Ramos (cell line): ENCODE measurements around the gene PRSS35.
"Not testable (repeated sequence)": the region's sequence is repeated elsewhere in the genome, so short reads cannot be mapped to it uniquely, and the experiment has no call there.

Source experiments
- in situ Hi-C: fragments of 300-500 bp; cut with MboI; formaldehyde crosslinking; loops from one replicate; pipeline ENCODE4 v1.14.3; 2022; ENCODE audit warnings: low sequenced_read_pairs; ENCODE audit not compliant: unreplicated experiment

Gene PRSS35

GRCh38 chr6:83511901-83512681, at the start of gene PRSS35:
TSS of gene PRSS35 (plus strand) at chr6:83512534. CDS start at chr6:83523442, 10,908 bp downstream.
- in situ Hi-C loops: loop anchor here (25.0 kb wide), 1 partner anchor 1250 kb away; no protein-coding TSS in a partner anchor

GRCh38 chr6:83463886-83464285, 48.4 kb upstream of the PRSS35 start:
- in situ Hi-C loops: no loop called here

GRCh38 chr6:83464381-83465140, 47.8 kb upstream of the PRSS35 start:
- in situ Hi-C loops: no loop called here

GRCh38 chr6:83466328-83466727, 46.0 kb upstream of the PRSS35 start:
- in situ Hi-C loops: no loop called here

- in situ Hi-C loops: no loop called here
Measured at GRCh38 chr6:83467620-83468036, 44.7 kb upstream of the PRSS35 start.

GRCh38 chr6:83470001-83470400, 42.3 kb upstream of the PRSS35 start:
- in situ Hi-C loops: no loop called here

- in situ Hi-C loops: no loop called here
Measured at GRCh38 chr6:83470587-83470986, 41.7 kb upstream of the PRSS35 start.

- in situ Hi-C loops: no loop called here
Measured at GRCh38 chr6:83472767-83473166, 39.6 kb upstream of the PRSS35 start.

- in situ Hi-C loops: no loop called here
Measured at GRCh38 chr6:83474309-83474708, 38.0 kb upstream of the PRSS35 start.

- in situ Hi-C loops: no loop called here
Measured at GRCh38 chr6:83476971-83477370, 35.4 kb upstream of the PRSS35 start.

- in situ Hi-C loops: no loop called here
Measured at GRCh38 chr6:83479389-83479788, 32.9 kb upstream of the PRSS35 start.

GRCh38 chr6:83480470-83480869, 31.9 kb upstream of the PRSS35 start:
- in situ Hi-C loops: no loop called here

- in situ Hi-C loops: not testable (repeated sequence)
Measured at GRCh38 chr6:83481938-83482337, 30.4 kb upstream of the PRSS35 start.

- in situ Hi-C loops: no loop called here
Measured at GRCh38 chr6:83488448-83488847, 23.9 kb upstream of the PRSS35 start.

GRCh38 chr6:83488861-83489260, 23.5 kb upstream of the PRSS35 start:
- in situ Hi-C loops: no loop called here

- in situ Hi-C loops: no loop called here
Measured at GRCh38 chr6:83490217-83490807, 22.0 kb upstream of the PRSS35 start.

GRCh38 chr6:83505356-83505755, 7.0 kb upstream of the PRSS35 start:
- in situ Hi-C loops: loop anchor here (25.0 kb wide), 1 partner anchor 1243 kb away; no protein-coding TSS in a partner anchor

GRCh38 chr6:83509441-83509840, 2.9 kb upstream of the PRSS35 start:
- in situ Hi-C loops: loop anchor here (25.0 kb wide), 1 partner anchor 1247 kb away; no protein-coding TSS in a partner anchor

- in situ Hi-C loops: loop anchor here (25.0 kb wide), 1 partner anchor 1248 kb away; no protein-coding TSS in a partner anchor
Measured at GRCh38 chr6:83510791-83511190, 1.5 kb upstream of the PRSS35 start.

GRCh38 chr6:83511266-83511665, 1.1 kb upstream of the PRSS35 start:
- in situ Hi-C loops: loop anchor here (25.0 kb wide), 1 partner anchor 1249 kb away; no protein-coding TSS in a partner anchor

- in situ Hi-C loops: loop anchor here (25.0 kb wide), 1 partner anchor 1252 kb away; no protein-coding TSS in a partner anchor
Measured at GRCh38 chr6:83514466-83514865, 2.1 kb downstream of the PRSS35 start.
